ENCODE measurements around the gene PIAS3.

- TF ChIP-seq ZNF274 (IDR thresholded peaks at IDR 0.05; ENCODE audit: low read depth, low read length) (no peak), YY1 (IDR thresholded peaks at IDR 0.05; ENCODE audit: insufficient read depth, insufficient read length) (no peak)
Measured at GRCh38 chr1:145895471-145895870, 36.6 kb upstream of the PIAS3 start.
